Measurements from ENCODE around the gene RHOV.
A peak's percentile ranks its signal among the peaks of the same experiment; 100 is the strongest.

Gene RHOV

DNA sequence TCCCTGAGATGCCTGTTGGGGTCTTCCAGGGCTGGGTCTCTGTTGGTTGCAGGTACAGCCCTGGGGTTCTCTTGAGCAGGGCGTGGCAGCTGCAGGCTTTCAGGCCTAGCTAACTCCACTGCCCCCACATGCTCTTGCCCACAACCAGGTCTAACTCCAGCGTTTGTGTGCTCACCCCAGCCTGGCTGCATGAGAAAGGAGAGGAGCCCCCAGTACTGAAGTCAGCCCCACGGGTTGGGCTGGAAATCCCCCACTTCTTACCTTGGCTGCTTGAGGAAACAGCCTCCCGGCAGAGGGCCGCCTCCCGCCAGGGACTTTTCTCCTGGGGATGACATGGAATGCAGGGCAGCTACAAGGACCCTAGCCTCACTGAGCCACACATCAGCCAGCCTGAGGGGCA lies 38.4 kb upstream of the RHOV start:
- TF ChIP-seq, protein P1, sequence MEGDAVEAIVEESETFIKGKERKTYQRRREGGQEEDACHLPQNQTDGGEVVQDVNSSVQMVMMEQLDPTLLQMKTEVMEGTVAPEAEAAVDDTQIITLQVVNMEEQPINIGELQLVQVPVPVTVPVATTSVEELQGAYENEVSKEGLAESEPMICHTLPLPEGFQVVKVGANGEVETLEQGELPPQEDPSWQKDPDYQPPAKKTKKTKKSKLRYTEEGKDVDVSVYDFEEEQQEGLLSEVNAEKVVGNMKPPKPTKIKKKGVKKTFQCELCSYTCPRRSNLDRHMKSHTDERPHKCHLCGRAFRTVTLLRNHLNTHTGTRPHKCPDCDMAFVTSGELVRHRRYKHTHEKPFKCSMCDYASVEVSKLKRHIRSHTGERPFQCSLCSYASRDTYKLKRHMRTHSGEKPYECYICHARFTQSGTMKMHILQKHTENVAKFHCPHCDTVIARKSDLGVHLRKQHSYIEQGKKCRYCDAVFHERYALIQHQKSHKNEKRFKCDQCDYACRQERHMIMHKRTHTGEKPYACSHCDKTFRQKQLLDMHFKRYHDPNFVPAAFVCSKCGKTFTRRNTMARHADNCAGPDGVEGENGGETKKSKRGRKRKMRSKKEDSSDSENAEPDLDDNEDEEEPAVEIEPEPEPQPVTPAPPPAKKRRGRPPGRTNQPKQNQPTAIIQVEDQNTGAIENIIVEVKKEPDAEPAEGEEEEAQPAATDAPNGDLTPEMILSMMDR (IDR thresholded peaks at IDR 0.05; ENCODE audit: low read depth, low read length) = 0 out of 2 replicates have a peak, but pooled peaks have one; percentile 7
- no peak for TF ChIP-seq EZH2phosphoT487 (IDR thresholded peaks at IDR 0.05; ENCODE audit: low read depth)
- Histone ChIP-seq H4K20me1 (ENCODE audit: insufficient read depth, low read length) (no peaks in the 10 kb centered on the region), H3K27ac (ENCODE audit: low read length) (peak overlapping the region; percentile 36; the same call in 1 of the 2 replicates), H3K36me3 (replicated peaks; ENCODE audit: low read depth, low read length) (no peaks in the 10 kb centered on the region), H2AFZ (ENCODE audit: low read depth, low read length) (peak overlapping the region; percentile 91), H3K4me3 (ENCODE audit: low read length) (no peak overlapping the region), H3K79me2 (ENCODE audit: low read length) (no peaks in the 10 kb centered on the region), H3K9me3 (ENCODE audit: insufficient read depth, low read length) (no peaks in the 10 kb centered on the region), H3K4me2 (ENCODE audit: low read length) (peak overlapping the region; percentile 53), H3K27me3 (ENCODE audit: low read depth, low read length) (no peaks in the 10 kb centered on the region), H3K9ac (ENCODE audit: low read length) (peak overlapping the region; percentile 37; the same call in 1 of the 2 replicates), H3K4me1 (ENCODE audit: low read length) (peaks cover 27% of the 10 kb centered on the region)

DNA sequence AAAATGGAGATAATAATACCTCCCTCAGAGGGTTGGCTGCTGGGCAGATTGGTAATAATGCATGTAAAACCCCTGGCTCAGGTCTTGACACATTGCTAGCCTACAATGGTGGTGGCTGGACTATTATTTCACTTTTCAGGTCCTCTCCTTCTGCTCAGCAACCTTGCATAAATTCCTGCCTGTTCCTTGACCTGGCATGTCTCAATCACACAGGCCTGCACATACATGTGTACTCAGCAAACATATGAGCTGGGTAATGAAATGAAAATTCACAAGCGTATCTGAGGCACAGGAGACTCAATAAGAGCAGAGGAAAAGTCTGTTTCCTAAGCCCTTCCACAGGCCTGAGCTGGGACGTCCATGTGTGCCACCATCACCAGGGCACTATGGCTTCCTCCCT lies 37.7 kb upstream of the RHOV start:
- Histone ChIP-seq H3K4me3 (ENCODE audit: low read length) (no peak overlapping the region), H3K4me1 (ENCODE audit: low read length) (peaks cover 33% of the 10 kb centered on the region)
- TF ChIP-seq EZH2phosphoT487 (IDR thresholded peaks at IDR 0.05; ENCODE audit: low read depth) = no peak
- TF ChIP-seq, protein P1 (IDR thresholded peaks at IDR 0.05; ENCODE audit: low read depth, low read length) = no peak

DNA sequence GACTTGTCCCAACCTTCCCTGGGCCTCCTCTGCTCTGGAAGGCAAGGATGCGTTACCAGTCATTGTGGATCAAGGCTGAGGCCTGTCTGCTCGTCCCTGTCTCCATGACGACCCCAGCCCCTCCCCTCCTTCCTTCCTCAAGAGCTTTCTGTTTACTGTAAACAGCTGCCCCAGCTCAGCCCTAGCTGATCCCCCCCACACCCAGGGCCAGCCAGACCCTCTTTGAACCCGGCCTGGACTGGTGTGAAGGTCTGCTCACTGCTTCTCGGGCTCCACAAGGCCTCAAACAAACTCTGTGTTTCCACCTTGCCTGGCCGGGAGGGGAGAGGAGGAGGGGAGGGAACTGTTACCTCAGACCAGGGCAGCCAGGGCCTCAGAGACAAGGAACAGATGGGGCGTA lies 37.1 kb upstream of the RHOV start:
- Histone ChIP-seq H3K27ac (ENCODE audit: low read length) (no peak overlapping the region), H3K36me3 (replicated peaks; ENCODE audit: low read depth, low read length) (no peaks in the 10 kb centered on the region), H4K20me1 (ENCODE audit: insufficient read depth, low read length) (no peaks in the 10 kb centered on the region), H3K4me2 (ENCODE audit: low read length) (no peak overlapping the region), H2AFZ (ENCODE audit: low read depth, low read length) (peak overlapping the region; percentile 5; the same call in 1 of the 2 replicates), H3K27me3 (ENCODE audit: low read depth, low read length) (no peaks in the 10 kb centered on the region), H3K9me3 (ENCODE audit: insufficient read depth, low read length) (no peaks in the 10 kb centered on the region), H3K79me2 (ENCODE audit: low read length) (no peaks in the 10 kb centered on the region), H3K4me3 (ENCODE audit: low read length) (no peak overlapping the region), H3K9ac (ENCODE audit: low read length) (no peak overlapping the region), H3K4me1 (ENCODE audit: low read length) (peaks cover 37% of the 10 kb centered on the region)
- TF ChIP-seq, protein P1 (IDR thresholded peaks at IDR 0.05; ENCODE audit: low read depth, low read length) = no peak
- no peak for TF ChIP-seq EZH2phosphoT487 (IDR thresholded peaks at IDR 0.05; ENCODE audit: low read depth)

More for the DNA sequence above, 37.7 kb upstream of the RHOV start:
- Histone ChIP-seq H3K36me3 (replicated peaks; ENCODE audit: low read depth, low read length) (no peaks in the 10 kb centered on the region), H4K20me1 (ENCODE audit: insufficient read depth, low read length) (no peaks in the 10 kb centered on the region), H3K27ac (ENCODE audit: low read length) (no peak overlapping the region), H3K9ac (ENCODE audit: low read length) (no peak overlapping the region), H3K27me3 (ENCODE audit: low read depth, low read length) (no peaks in the 10 kb centered on the region), H2AFZ (ENCODE audit: low read depth, low read length) (peak overlapping the region; percentile 5; the same call in 1 of the 2 replicates), H3K9me3 (ENCODE audit: insufficient read depth, low read length) (no peaks in the 10 kb centered on the region), H3K4me2 (ENCODE audit: low read length) (no peak overlapping the region), H3K79me2 (ENCODE audit: low read length) (no peaks in the 10 kb centered on the region)

DNA sequence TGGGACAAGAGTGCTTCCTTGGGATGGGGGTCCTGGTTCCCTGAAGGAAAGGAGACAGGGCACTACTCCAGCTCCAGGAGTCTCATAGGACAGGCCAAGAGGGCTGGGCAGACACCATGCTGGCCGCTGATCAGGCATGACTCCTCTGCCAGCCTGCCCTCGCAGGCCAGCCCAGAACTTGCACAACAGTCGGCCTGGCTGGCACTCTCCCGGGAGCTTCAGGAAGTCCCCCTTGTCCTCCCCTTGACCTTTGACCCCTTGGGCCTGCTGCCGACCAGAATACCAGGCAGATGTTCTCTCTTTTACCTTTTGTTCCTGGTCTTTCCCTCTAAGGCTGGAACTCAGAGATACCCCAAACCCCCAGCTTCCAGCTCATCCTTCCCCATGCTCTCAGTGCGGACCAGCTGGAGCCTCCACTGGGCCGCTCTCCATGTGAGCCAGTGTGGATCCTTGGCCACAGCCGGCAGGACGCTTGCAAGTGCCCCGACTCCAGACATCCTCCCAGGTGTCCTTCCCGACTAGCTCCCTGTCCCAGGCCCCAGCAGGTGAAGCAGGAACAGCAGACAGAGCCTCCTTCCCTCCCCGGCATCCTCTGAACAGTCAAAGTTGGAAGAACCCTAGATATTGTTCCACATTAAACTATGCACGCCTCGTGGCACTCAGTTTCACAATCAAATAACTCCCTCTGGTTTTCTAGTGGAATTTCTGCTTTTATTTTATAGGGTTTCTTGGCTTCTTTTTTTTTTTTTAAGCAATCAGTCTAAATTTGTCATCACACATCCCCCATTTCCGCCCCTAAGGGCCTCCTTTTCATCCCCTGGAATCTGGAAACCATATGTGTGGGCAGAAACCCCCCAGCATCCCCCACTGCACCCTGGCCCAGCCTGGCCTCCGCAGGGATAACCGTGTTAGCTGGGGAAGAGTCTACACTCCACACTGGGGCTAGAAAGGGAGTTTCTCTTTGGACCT lies 35.9 kb upstream of the RHOV start:
- Histone ChIP-seq H2AFZ (ENCODE audit: low read depth, low read length) (no peak overlapping the region), H3K9ac (ENCODE audit: low read length) (no peak overlapping the region), H3K4me1 (ENCODE audit: low read length) (peaks cover 40% of the 10 kb centered on the region), H3K9me3 (ENCODE audit: insufficient read depth, low read length) (no peaks in the 10 kb centered on the region), H3K4me2 (ENCODE audit: low read length) (no peak overlapping the region), H3K27me3 (ENCODE audit: low read depth, low read length) (no peaks in the 10 kb centered on the region), H3K36me3 (replicated peaks; ENCODE audit: low read depth, low read length) (no peaks in the 10 kb centered on the region), H3K79me2 (ENCODE audit: low read length) (no peaks in the 10 kb centered on the region), H4K20me1 (ENCODE audit: insufficient read depth, low read length) (no peaks in the 10 kb centered on the region), H3K4me3 (ENCODE audit: low read length) (no peak overlapping the region), H3K27ac (ENCODE audit: low read length) (no peak overlapping the region)
- no peak for TF ChIP-seq EZH2phosphoT487 (IDR thresholded peaks at IDR 0.05; ENCODE audit: low read depth)
- TF ChIP-seq, protein P1 (IDR thresholded peaks at IDR 0.05; ENCODE audit: low read depth, low read length) = no peak

All from OCI-LY3 (cell line).